HFFc6 (cell line): Measurements from ENCODE around the gene ANTKMT. TPM values are rescaled to one million over a fixed set of nuclear protein-coding genes. Genes with fewer than 3 reads are reported as not detected.
"Not testable (repeated sequence)": the region's sequence is repeated elsewhere in the genome, so short reads cannot be mapped to it uniquely, and the experiment has no call there.

ENCODE experiments used
- DNase-seq: peaks from one replicate; pipeline ENCODE4 v3.0.0-alpha.2; 2018
- H3K27ac Mint-ChIP-seq: 2 replicates; pipeline ENCODE4 v1.8.0; 2020; ENCODE audit warnings: mild to moderate bottlenecking, mixed read lengths
- H3K27me3 Mint-ChIP-seq: 2 replicates; pipeline ENCODE4 v1.8.0; 2021; ENCODE audit warnings: mild to moderate bottlenecking, moderate library complexity, mixed read lengths; ENCODE audit not compliant: insufficient read depth
- H3K36me3 Mint-ChIP-seq: 2 replicates; pipeline ENCODE4 v1.8.0; 2021; ENCODE audit warnings: low read depth, mixed read lengths
- H3K4me1 Mint-ChIP-seq: 2 replicates; pipeline ENCODE4 v1.8.0; 2020; ENCODE audit warnings: low read depth, mixed read lengths
- H3K4me3 Mint-ChIP-seq: 2 replicates; pipeline ENCODE4 v1.8.0; 2020; ENCODE audit warnings: mild to moderate bottlenecking, moderate library complexity, mixed read lengths
- H3K9me3 Mint-ChIP-seq: 2 replicates; pipeline ENCODE4 v1.8.0; 2020; ENCODE audit warnings: mild to moderate bottlenecking, mixed read lengths
- total RNA-seq, 6 experiments: library from RNA; stranded (reverse); fragmentation: NEBNext Ultra II Directional; extraction: Animal tissue kit (Norgen Biotek cat#: 25700); gene quantifications; 2 replicates in 1 of 6; 3 replicates in 5 of 6; pipeline ENCODE4 v1.2.3, GENCODE V29; 2021
- TF ChIP-seq, protein P1 (sequence below): fragments of 200-600 bp; sonication (generic); IDR thresholded peaks from 2 replicates; pipeline ENCODE4 v1.5.0; 2021; ENCODE audit warnings: antibody characterized with exemption, mild to moderate bottlenecking

ANTKMT gene
- total RNA-seq, 6 experiments from 2014 or later, result 50.1 to 57.7 (median 54.7) TPM

DNA sequence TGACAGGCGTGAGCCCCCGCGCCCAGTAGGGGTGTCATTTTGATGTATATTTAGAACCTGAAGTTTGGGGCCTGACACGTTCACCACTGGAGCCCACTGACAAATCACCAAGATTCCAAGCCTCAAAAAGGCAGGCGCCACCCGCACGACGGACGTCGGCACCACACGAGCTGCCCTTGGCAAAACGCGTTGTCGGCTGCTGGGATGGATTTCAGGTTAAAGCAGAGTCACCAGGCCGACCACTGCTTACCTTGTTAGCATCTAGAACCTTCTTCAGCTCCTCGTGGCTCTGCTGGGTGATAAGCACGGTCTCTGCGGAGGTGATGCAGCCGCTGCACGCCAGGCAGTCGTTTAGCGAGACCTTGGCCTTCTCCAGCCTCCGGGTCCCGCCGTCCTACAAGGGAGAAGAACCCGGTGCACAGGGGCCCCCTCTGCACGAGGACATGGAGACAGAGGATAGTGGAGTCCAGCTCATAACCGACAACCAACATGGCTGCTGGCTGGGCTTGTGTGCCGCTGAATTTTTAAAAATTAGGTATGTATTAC lies 16.1 kb downstream of the ANTKMT start:
- Mint-ChIP-seq H3K4me3 (no peak overlapping the region), H3K27me3 (peaks cover 2% of the 10 kb centered on the region; the same call in 1 of the 2 replicates), H3K36me3 (peaks cover 9% of the 10 kb centered on the region; the same call in 1 of the 2 replicates), H3K9me3 (no peaks in the 10 kb centered on the region), H3K4me1 (peaks cover 12% of the 10 kb centered on the region; the same call in 1 of the 2 replicates), H3K27ac (no peak overlapping the region)
- DNase-seq, result no peak
- TF ChIP-seq, protein P1, sequence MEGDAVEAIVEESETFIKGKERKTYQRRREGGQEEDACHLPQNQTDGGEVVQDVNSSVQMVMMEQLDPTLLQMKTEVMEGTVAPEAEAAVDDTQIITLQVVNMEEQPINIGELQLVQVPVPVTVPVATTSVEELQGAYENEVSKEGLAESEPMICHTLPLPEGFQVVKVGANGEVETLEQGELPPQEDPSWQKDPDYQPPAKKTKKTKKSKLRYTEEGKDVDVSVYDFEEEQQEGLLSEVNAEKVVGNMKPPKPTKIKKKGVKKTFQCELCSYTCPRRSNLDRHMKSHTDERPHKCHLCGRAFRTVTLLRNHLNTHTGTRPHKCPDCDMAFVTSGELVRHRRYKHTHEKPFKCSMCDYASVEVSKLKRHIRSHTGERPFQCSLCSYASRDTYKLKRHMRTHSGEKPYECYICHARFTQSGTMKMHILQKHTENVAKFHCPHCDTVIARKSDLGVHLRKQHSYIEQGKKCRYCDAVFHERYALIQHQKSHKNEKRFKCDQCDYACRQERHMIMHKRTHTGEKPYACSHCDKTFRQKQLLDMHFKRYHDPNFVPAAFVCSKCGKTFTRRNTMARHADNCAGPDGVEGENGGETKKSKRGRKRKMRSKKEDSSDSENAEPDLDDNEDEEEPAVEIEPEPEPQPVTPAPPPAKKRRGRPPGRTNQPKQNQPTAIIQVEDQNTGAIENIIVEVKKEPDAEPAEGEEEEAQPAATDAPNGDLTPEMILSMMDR, result no peak

DNA sequence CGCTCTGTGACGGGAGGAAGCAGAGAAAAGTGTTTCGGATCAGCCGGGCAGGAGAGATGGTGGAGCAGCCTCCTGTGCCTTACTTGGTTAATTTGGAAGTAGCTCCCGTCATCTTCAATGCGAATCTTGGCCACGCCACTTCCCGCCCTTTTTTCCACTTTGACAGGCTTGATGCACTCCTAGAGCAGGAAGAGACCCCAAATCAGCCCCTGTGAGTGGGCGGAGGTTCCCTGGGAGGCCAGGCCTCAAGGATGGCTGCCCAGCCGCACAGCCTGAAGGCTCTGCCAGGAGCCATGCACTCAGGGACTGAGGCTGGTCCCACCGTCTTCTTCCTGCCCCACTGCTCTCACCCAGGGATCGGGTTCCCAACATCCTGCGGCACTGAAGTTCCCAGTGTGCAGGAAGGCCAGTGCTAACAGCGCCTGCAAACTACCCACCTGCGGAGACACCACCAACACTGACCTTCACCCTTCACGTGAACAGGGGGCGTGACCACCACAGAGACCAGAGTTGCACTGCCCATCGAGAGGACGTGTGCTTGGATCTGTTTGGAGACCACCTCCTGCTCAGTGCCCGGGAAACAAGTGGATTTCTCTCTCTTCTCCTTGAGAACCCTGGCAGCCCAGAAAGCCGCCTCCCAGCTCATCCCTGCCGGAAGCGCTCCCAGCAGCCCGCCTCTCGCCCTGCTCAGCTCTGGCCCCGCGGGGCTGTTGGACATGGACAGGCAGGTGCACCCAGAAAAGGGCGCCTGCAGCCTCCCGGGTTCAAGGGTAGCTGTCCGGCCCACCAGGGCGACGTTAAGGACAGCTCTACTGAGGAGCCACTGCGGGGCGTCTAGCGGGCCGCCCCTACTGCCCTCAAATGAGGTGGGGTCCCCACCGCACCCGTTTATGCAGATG lies 18.9 kb downstream of the ANTKMT start:
- H3K4me1 Mint-ChIP-seq, result peaks cover 9% of the 10 kb centered on the region; the same call in 1 of the 2 replicates
- peaks cover 9% of the 10 kb centered on the region; the same call in 1 of the 2 replicates for H3K36me3 Mint-ChIP-seq
- H3K27me3 Mint-ChIP-seq, result peaks cover 5% of the 10 kb centered on the region; the same call in 1 of the 2 replicates
- TF ChIP-seq, protein P1, result no peak
- peak overlapping the region; percentile 83 for H3K4me3 Mint-ChIP-seq
- H3K9me3 Mint-ChIP-seq, result no peaks in the 10 kb centered on the region
- no peak for DNase-seq
- H3K27ac Mint-ChIP-seq, result no peak overlapping the region

DNA sequence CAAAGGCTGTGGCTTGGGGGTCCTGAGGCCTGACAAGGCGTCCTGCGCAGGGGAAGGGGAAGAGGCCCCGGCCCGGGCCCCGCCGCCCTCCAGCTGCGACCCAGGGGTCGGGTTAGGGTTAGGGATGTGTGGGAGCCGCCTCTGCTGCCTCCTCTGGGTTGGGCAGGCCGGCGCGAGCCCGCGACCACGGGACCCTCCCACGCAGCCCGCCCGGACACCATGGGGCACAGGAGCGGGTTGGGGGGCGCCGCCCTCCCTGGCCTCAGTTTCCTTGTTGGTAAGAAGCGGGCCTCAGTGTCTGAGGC lies 19.5 kb downstream of the ANTKMT start:
- Mint-ChIP-seq H3K27me3 (peaks cover 5% of the 10 kb centered on the region; the same call in 1 of the 2 replicates), H3K4me1 (peaks cover 9% of the 10 kb centered on the region; the same call in 1 of the 2 replicates), H3K4me3 (peak overlapping the region; percentile 83), H3K27ac (no peak overlapping the region), H3K36me3 (peaks cover 9% of the 10 kb centered on the region; the same call in 1 of the 2 replicates), H3K9me3 (no peaks in the 10 kb centered on the region)
- DNase-seq, result no peak
- TF ChIP-seq, protein P1, result no peak

DNA sequence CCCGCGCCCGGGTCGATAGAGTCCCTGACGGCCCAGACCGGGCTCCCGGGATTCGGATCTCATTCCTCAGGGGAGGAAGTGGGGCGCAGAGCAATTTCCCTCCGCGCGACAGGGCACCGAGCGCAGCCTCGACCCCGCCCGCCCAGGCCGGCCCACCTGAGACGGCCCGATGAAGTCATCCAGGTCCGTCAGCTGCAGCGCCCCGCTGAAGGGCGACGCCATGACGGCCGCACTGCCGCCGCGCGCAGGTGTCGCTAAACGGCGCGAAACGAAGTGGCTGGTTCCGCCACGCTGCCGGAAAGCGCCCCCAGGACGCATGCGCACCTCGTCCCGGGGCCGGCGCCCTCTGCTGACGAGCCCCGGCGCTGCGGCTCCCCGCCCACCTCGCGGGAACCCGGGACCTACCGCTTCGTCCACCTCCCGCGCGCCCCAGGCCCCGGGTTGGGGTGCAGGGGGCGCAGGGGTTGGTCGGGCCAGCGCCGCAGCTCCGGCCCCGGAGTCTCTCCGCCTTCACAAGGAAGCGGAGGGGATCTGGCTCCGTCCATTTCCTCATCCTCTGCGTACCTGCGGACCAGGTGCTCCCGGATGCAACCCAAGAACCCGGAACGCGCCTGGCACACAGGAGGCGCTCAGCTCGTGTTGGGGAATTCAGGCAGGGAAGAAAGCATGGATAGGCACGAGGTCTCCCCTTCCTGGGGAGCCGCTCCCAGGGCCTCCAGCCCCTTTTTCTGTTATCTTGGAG lies 20.0 kb downstream of the ANTKMT start, which contains the start of gene CIAO3:
CIAO3 (minus strand) TSS at position 234 of the 742 bp plus-strand sequence; CDS start at position 222, 12 bp downstream.
- Mint-ChIP-seq H3K4me1 (peaks cover 9% of the 10 kb centered on the region; the same call in 1 of the 2 replicates), H3K27ac (no peak within 1 kb of the TSS), H3K27me3 (peaks cover 5% of the 10 kb centered on the region; the same call in 1 of the 2 replicates), H3K4me3 (peak within 1 kb of the TSS; percentile 83), H3K9me3 (no peaks in the 10 kb centered on the region), H3K36me3 (peaks cover 8% of the 10 kb centered on the region; the same call in 1 of the 2 replicates)
- TF ChIP-seq, protein P1, result peak; percentile 93
- peak; percentile 85 for DNase-seq

DNA sequence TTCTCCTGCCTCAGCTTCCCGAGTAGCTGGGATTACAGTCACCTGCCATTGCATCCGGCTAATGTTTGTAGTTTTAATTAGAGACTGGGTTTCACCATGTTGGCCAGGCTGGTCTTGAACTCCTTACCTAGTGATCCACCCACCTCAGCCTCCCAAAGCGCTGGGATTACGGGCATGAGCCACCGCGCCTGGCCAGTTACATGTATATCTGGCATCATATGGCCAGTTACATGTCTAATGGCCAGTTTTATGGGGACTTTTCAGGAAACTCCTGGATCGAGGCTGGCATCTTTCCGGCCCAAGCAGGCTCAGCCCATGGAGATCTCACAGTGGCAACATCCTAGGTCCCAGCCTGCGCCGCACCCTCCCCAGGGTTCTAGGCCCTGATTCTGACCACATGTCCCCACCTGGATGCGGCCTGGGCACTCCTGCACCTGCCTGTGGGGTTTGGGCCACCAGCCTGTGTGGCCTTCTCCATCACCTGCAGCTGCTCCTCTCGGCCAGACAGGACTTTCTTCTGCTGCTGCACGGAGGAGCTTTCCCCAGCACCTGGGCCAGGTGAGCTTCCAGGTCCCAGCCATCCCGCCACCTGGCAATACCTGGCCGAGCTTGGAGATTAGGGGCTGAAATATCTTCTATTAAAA lies 21.2 kb downstream of the ANTKMT start:
- no peaks in the 10 kb centered on the region for H3K9me3 Mint-ChIP-seq
- DNase-seq, result no peak
- H3K4me3 Mint-ChIP-seq, result peak overlapping the region; percentile 73; the same call in 1 of the 2 replicates
- 0 out of 2 replicates have a peak, but pooled peaks cover 4% of the 10 kb centered on the region for H3K36me3 Mint-ChIP-seq
- H3K27ac Mint-ChIP-seq, result no peak overlapping the region
- TF ChIP-seq, protein P1, result no peak
- H3K27me3 Mint-ChIP-seq, result peaks cover 3% of the 10 kb centered on the region; the same call in 1 of the 2 replicates
- peaks cover 9% of the 10 kb centered on the region; the same call in 1 of the 2 replicates for H3K4me1 Mint-ChIP-seq

DNA sequence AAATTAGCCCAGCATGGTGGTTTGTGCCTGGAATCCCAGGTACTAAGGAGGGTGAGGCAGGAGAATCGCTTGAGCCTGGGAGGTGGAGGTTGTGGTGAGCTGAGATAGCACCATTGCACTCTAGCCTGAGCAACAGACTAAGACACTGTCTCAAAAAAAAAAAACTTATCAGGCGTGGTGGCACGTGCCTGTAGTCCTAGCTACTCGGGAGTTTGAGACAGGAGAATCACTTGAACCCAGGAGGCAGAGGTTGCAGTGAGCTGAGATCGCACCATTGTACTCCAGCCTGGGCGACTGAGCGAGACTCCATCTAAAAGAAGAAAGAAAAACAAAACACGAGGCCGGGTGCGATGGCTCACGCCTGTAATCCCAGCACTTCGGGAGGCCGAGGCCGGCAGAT lies 21.9 kb downstream of the ANTKMT start:
- H3K4me3 Mint-ChIP-seq, H3K9me3 Mint-ChIP-seq, H3K27me3 Mint-ChIP-seq, H3K4me1 Mint-ChIP-seq, H3K27ac Mint-ChIP-seq, H3K36me3 Mint-ChIP-seq, DNase-seq: not testable (repeated sequence)
